NCI-H446 treated with DMSO at 0.1 percent for 48 hours (cell line): Measurements from ENCODE around the gene NALCN.

ENCODE experiments used
- DNase-seq: peaks from one replicate; lab custom pipeline; 2025; lab: John Stamatoyannopoulos, UW

The NALCN gene

GRCh38 chr13:101025519-101025918 is 390.8 kb downstream of the NALCN start:
- DNase-seq = no peak

GRCh38 chr13:101019126-101019525 is 397.2 kb downstream of the NALCN start:
- no peak for DNase-seq

GRCh38 chr13:101018720-101019119 is 397.6 kb downstream of the NALCN start:
- DNase-seq = no peak

- no peak for DNase-seq
Observed at GRCh38 chr13:101017123-101017872, 399.0 kb downstream of the NALCN start.

GRCh38 chr13:101016475-101016874 is 399.8 kb downstream of the NALCN start:
- DNase-seq = no peak

- DNase-seq = no peak
Observed at GRCh38 chr13:101013245-101013644, 403.1 kb downstream of the NALCN start.

- DNase-seq = no peak
Observed at GRCh38 chr13:101010100-101010499, 406.2 kb downstream of the NALCN start.

- no peak for DNase-seq
Observed at GRCh38 chr13:101007245-101007644, 409.1 kb downstream of the NALCN start.
